Stimulated activated CD4-positive, alpha-beta T cell treated with anti-CD3 and anti-CD28 coated beads, Interleukin-12 subunit alpha, Interleukin-12 subunit beta, amount 100 ng/mL, for 24 hours (primary cell): Measurements from ENCODE around the gene TRMT1.
A peak's percentile ranks its signal among the peaks of the same experiment; 100 is the strongest.
"Not testable (repeated sequence)": the region's sequence is repeated elsewhere in the genome, so short reads cannot be mapped to it uniquely, and the experiment has no call there.

ENCODE experiments used
- DNase-seq, 2 experiments: peaks; one replicate each; pipeline ENCODE4 v3.0.0-alpha.2; 2020; ENCODE audit warnings: low read depth in 2 of 2

Gene TRMT1

DNA sequence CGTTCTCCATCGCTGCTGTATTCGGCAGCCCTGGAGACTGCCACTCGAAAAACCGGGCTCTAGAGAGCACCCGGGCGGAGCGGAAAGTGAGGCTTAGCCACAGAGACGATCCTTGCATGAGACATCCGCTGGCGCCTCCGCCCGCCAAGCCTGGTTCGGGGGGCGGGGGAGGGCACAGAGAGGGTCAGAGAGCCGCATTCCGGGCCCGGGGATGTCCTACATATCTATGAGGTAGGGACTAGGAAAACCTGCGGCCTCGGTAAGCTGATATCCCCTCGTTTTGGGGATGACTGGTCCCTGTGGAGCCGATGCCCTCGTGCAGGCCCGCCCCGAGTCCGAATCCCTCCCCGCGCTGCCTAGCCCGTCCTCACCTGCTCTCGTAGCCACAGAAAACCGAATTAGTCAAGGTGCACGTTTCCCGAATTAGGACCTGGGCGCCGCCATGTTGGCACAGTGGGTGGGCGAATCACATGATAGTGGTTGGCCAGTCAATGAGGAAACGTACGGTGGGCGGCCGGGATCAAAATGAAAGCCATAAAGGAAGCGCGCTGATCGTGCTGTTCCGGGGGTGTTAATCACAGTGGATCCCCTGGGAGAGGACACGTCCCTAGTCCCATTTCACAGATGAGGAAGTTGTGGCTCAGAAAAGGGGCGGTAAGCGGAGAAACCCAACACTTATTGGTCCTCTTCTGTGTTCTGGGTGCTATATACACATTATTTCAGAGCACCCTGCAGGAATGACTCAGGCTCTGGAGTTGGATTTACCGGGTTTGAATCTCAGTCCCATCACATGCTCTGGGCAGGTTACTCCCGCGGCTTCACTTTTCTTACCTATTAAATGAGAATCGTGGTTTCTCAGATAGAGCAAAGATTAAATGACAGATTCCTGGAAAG, at the start of gene TRMT1:
Gene TRMT1, minus strand, starts transcription at position 459 of the 894 bp plus-strand sequence. Its CDS starts 341 bp downstream, at position 118.
- DNase-seq, result peak; percentile 84 to 94

DNA sequence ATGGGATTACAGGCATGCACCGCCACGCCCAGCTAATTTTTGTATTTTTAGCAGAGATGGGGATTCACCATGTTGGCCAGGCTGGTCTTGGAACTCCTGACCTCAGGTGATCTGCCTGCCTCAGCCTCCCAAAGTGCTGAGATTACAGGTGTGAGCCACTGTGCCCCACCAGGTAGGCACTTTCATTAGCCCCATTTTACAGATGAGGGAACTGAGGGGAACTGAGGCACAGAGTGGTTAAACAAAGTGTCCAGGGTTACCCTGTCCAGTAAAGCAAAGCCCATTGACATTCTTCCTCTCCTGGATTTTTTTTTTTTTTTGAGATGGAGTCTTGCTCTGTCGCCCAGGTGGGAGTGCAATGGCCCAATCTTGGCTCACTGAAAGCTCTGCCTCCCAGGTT, 49.6 kb upstream of the TRMT1 start:
- not testable (repeated sequence) for DNase-seq

DNA sequence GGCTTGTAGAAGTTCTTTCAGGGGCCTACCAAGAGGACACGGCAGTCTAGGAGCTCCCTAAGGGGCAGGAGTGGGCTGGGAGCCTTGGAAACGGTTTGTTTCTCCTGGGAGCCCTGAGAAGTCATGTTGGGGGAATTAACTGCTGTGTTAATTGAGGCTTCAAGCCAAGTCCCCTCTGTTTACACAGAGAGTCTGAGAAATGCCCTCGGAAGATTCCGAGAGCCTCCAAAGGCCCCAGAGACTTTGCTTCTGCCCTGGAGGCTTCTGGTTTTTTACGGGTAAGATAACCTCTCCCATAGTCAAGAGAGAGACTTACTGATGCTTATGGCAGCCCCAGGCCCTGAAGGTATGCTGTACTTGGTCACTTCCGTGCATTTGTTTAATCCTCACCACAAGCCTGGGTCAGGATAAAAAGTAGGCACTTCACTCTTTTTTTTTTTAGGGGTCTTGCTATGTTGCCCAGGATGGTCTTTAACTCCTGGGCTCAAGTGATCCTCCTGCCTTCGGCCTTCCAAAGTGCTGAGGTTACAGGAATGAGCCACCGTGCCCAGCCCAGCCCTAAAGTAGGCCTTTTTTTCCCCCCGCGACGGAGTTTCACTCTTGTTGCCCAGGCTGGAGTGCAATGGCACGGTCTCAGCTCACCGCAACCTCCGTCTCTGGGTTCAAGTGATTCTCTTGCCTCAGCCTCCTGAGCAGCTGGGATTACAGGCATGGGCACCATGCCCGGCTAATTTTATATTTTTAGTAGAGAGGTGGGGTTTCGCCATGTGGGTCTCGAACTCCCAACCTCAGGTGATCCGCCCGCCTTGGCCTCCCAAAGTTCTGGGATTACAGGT, 48.8 kb upstream of the TRMT1 start:
- DNase-seq, result no peak

DNA sequence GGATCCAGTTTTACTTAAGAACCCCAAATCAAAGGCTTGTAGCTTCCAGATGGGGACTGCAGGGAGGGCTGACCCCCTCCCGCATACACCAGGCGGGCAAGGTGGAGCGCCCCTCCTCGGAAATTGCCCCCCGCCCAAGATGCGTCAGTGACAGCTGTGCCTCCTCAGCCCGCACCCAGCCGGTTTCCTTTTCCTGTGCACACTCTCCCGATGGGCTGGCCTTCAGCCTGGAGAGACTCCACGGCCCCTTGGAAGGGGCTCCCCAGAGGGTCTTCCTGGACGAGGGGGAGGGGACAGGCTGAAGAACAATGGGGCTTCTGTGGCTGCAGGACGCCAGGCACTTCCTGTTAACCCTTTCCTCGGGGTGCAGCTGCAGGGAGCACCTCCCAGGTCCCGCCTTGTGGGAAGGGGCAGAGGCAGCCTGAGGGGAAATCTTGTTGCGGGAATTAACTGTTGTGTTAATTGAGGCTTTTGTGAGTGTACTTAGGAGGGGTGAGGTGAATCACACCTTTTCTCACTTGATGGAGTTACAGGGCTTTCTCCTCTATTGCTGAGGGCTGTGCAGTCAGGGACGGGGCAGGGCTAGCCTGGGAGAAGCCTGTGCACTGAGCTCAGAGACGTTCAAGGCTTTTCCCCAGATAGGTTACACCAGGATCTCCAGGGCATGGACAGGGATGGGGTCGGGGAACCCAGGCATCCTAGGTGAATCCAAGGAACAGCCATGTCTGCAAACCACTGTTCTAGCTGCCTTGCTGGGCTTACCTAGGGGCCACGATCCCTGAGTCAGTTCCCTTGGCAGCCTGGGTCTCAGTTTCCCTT, 48.0 kb upstream of the TRMT1 start:
- DNase-seq, result no peak

DNA sequence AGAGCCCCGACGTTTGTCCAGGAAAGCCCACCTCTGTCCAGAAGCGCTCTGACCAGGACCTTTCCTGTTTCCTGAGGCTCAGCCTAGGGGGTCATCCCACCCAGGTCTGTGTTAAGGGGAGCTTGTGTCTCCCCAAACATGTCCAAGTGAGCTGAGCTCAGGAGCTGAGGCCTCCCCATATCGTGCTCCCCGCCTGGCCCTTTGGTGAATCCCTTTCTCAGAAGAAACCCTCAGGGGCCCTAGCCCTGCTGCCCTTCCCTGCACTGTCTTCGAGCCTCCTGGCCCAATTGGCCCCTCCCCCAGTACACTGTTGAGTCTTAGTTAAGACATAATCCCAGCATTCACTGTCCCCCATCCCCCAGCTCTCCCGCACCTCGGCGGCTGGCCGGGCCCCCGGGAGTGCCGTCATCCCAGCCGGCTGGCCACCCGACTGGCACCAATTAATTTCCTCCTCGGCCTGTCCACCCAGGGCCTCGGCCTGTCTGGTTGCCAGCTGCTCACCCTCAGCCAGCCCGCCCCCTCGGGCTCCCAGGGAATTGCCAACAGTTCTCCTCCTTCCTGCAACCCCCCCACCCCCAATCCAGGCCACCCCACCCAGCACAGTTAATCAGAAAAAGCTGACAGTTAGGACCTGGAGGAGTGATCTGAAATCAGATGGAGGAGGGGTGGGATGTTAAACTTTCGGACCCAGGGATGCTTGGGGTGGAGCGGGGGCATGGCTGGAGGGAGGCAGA, 47.2 kb upstream of the TRMT1 start:
- no peak for DNase-seq

DNA sequence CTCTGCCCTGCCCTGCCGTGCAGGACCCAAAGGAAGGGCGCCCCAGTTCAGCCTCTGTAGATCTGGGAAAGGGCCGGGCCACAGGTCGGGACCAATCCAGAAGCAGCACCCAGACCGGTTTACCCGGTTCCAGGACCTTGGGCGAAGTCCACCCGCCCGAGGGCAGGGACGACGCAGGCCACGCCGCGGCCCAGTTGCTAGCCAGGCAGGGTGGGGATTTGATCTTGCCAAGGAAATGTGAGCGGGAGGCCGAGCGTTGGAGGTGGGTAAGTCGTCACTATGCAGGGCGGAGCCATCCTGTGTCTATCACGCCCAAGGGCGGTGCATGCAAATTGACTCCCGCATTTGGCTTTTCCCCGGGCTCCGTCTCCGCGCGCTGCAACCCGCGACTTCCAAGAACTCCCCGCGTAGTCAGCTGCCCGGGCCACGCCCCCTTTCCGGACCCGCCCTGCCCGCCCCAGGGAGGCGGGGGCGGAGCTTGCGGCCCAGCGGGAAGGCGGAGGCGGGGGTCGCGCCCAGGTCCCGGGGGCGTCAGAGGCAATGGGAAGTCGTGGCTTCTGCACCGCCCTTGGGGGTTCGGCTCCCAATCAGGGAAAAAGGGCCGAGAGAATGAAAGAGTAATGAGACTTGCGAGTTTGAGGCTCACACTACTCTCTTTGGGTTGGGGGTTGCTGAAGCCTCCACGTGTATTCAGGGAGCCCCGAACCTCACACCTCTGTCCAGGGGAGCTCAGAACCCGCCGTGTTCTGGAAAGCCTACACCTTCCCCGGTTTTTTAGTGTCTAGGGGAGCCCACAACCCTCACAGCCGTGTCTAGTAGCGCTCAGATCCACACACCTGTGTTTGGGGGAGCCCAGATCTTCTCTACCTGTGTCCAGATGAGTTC, 46.4 kb upstream of the TRMT1 start:
- DNase-seq, result peak; percentile 77 to 93

DNA sequence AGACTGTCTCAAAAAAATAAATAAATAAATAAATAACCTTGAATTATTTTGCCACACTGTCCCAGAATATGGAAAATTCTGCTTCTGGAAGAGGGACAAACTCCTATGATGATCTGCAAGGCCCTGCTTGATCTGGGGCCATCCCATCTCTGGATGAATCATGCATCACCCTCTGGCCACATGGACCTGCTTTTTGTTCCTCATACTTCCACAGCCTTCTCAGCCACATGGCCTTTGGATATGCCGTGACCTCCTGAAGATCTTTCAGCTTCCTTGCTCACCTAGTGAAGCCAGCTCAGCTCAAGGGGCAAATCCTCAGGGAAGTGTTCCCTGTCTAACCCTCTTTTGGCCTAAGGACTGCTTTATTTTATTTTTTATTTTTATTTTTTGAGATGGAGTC, 44.0 kb upstream of the TRMT1 start:
- no peak for DNase-seq

DNA sequence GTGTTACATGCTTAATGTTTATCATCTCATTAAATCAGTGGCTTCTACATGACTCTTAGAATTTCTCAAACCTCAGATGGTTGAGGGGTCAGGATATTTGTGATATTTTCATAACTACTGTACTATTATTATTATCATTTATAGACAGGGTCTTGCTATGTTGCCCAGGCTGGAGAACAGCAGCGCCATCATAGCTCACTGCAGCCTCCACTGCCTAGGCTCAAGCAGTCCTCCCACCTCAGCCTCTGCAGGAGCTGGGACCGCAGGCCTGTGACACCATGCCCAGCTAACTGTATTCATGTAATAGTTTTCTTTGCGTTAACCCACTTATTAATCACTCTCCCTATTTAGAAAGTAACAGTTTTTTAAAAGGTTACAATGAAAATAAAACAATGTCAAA, 43.2 kb upstream of the TRMT1 start:
- no peak for DNase-seq

DNA sequence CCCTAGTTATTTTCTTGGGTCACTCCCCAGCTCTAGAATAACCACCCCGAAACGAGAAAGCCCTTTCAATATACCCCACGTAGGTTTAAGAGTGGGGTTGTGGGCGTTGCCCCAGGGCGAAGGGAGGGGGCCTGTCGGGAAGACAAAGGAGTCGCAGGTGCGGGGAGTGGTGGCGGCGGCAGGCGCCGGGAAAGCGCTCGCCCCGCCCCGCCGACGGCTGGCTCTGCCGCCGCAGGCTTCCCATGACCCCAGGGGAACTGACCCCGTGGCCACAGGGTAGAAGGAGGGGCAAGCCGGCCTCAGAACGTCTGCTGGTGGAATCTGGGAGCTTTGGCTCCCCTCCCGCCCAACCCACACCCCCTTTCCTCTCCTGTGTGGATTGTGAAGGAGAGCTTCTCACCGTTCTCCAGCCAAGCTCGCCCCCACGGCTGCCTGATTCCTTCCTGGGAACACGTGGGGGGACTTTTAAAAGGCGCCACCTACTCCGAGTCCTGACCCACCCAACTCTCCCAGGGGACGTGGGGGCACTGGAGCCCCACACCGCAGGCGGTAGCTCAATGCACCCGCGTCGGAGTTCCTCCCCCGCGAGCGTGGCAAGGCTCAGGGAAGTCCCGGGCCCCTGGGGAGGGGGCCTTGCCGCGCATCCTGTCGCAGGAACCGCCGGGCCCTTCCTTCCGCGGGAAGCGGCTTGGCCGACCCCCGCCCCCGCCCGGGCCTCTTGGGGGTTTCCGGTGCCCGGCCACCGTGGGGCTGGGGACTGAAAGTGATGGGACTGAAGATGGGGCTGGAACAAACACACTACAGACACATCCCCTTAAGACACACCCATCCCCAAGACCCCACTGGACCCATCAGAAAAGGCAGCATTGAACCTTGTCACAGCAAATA, 39.2 kb upstream of the TRMT1 start:
- DNase-seq, result peak in 1 of 2 experiments; percentile 54

DNA sequence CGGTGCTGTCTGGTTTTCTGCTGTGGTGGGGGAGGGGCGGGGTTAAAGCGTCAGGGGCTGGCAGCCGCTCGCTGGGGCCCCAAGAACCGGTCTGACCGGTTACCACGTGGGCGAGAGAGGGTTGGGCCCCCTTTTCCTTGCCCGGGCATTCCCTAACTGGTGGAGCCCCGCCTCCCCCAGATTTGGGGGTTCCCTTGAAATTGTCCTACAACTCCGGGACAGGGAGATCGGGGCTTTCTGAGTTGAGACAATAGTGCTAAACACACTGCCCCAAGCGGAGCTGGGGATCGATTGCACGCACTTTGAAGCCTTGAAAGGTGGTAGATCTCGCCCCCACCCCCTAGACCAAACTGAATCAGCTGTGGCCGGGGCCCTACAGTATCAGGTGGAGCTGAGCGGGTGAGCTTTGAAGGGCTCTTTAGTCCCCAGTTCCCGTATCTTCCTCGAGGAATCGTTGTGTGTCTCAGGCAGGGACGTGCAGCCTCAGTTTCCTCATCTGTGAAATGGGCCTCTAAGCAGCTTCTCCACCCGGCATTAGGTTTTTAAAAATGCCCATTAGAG, 38.5 kb upstream of the TRMT1 start:
- peak; percentile 51 to 77 for DNase-seq

DNA sequence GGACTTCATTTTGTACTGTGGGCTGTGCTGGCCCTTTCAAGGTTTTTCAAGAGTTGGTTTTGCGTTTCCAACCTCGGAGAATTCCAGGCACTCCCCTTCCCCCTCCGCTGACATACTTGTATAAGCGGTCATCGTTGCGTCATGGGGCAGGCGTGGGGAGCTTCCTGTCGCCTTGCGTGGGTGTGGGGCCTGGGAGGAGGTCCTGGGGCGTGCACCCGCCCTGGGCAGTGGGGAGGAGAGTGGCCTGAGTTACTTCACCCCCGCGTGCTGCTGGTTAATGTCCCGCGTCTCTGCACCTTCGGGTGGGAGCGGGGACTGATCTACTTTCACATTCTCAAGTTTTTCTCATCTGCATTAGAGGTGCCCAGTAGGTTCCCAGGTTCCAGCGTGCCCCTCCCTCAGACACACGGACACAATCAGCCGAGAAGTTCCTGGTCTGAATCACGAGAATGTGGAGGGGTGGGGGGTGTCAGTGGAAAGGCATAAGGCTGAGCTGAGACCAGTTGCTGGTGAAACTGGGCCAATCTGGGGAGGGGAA, 37.8 kb upstream of the TRMT1 start:
- DNase-seq, result peak in 1 of 2 experiments; percentile 70

DNA sequence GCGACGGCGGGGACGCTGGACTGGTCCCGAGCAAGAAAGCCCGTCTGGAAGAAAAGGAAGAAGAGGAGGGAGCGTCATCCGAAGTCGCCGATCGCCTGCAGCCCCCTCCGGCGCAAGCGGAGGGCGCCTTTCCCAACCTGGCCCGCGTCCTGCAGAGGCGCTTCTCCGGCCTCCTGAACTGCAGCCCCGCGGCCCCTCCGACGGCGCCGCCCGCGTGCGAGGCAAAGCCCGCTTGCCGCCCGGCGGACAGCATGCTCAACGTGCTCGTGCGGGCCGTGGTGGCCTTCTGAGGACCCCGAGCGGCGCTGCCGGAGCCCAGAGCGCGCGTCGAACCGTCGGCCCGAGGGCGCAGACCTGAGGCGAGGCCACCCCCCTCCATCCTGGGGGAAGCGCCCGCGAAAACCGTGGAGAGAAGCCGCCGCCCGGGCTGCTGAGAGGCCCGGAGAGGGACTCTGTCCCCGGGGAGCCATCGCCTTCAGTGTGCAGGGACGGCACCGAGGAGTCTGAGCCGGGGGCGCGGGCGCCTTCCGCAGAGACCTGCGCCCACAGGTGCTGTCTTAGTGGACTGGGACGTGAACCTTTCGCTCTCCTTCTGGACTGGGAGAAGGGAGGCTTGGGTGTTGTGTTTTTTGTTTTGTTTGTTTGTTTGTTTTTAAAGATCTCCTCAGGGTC, 37.2 kb upstream of the TRMT1 start:
- no peak for DNase-seq

DNA sequence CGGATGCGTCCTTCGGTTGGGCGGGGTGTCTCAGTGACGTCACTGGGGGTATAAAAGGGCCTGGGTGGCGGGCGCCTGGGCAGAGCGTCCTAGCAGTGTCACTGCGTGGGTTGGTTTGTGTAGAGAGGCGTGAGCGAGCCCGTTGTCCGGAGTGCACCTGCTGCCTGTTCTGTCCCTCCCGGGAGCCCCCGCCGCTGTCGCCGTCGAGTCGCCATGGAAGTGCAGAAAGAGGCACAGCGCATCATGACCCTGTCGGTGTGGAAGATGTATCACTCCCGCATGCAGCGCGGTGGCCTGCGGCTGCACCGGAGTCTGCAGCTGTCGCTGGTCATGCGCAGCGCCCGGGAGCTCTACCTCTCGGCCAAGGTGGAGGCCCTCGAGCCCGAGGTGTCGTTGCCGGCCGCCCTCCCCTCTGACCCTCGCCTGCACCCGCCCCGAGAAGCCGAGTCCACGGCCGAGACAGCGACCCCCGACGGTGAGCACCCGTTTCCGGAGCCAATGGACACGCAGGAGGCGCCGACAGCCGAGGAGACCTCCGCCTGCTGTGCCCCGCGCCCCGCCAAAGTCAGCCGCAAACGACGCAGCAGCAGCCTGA, 36.5 kb upstream of the TRMT1 start:
- DNase-seq, result peak; percentile 96

DNA sequence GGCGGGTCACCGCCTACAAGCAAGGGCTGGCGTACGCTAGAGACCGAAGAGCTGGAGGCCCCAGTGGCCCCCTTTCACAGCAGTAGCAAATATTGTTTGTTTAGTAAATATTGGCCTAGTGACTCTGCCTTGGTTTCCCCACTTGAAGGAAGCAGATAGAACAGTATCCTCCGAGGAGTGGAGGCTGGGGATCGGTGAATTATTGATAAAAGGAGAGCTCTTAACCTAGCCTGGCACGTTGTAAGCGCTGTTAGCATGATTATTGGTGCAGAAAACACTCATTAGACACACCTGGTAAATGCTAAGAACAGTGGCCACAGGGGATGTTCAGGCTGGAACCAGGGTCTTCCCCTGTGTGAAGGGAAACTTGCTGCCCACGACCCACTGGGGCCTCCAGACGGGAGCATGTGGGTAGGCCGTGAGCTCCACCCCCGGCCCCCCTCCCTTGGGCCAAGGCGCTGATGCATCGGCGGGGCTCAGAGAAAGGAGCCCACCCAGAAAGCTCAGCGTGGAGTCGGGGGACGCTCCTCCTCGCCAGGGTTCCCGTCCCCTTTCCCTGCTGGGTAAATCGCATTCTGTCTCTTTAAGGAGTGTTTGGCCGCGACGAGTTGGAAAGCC, 35.9 kb upstream of the TRMT1 start:
- DNase-seq, result no peak

DNA sequence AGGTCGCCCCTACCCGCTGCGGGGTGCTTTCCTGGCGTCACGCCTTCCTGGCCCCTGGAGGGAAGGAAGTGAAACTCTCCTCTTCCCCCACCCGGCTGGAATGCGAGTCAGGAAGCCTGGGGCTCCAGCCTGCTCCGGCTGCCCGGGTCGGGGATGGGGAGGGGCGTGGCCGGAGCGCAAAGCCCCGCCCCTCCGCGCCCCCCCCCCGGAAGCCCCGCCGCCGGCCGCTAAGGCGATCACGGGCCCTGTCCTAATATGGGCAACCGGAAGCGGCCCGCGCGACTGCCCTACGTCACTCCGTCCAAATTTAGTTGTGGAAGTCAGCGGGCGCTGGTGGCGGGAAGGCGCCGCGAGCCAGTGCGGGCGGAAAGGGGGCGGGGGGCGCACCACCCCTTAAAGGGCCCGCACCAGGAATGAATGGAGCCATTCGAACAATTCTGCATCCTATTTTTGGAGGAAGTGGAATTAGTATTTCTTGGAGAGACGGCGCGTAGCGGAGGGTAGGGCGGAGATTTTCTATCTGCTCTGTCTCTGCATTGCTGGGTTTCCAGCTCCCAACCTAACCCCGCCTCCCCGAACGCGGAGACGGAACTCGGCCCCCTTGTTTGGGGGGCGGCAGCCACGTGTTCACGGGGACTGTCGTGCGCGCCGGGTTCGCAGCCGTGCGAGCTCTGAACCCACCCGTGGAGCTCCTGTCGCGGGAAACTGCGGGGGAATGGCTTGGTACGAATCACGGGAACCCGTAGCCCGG, 35.2 kb upstream of the TRMT1 start:
- peak; percentile 91 to 93 for DNase-seq

DNA sequence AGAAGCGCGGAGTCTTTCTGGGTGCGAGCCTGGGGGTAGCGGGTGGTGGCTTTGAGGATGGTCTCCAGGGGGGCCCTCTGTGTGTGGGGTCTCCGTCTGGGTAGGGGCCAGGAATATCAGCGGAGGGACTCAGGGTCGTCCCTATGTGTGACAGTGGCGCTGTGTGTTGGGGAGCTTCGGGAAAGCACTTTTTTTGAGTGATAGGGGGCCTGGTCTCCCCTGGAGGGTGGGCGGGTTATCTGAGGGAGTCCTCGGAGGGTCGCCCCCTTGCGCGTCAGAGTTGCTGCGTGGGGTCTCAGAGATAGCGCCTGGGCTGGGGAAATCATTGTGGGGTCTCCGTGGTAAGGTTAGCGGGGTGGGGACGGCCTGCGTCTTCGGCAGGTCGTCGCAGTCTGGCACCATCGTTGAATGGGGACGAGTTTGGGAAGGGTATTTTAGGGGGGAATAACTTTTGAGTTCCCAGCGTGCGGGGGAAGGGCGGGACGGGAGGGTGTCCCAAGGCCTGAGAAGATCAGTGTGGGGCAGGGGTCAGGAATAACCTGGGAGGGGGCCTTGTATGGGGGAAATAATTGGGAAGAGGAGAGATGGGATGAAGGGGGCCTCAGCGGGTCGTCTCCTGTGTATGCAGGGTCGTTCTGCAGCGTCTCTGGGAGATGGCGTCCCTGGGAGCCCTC, 34.5 kb upstream of the TRMT1 start:
- no peak for DNase-seq
